GM18519 (cell line): ENCODE results near the gene VDR.

Experiments
- ATAC-seq: cut with Tn5 transposase; IDR thresholded peaks from one replicate; pipeline ENCODE4 v1.9.1; 2021; ENCODE audit warnings: mild to moderate bottlenecking, moderate library complexity; ENCODE audit not compliant: unreplicated experiment, low FRiP score

Gene VDR

GRCh38 chr12:47834199-47834903, 70.4 kb downstream of the VDR start:
- no peak for ATAC-seq

- ATAC-seq = no peak
These were observed 71.2 kb downstream of the VDR start for GRCh38 chr12:47833591-47834012.

GRCh38 chr12:47832263-47832933, 72.4 kb downstream of the VDR start:
- no peak for ATAC-seq

GRCh38 chr12:47829584-47829983, 75.2 kb downstream of the VDR start:
- ATAC-seq = no peak

GRCh38 chr12:47828976-47829482, 75.8 kb downstream of the VDR start:
- ATAC-seq = no peak

- ATAC-seq = no peak
These were observed 76.5 kb downstream of the VDR start for GRCh38 chr12:47828008-47828975.

GRCh38 chr12:47825173-47825639, 79.6 kb downstream of the VDR start:
- no peak for ATAC-seq

- ATAC-seq = no peak
These were observed 80.2 kb downstream of the VDR start for GRCh38 chr12:47824635-47825034.

- ATAC-seq = no peak
These were observed 80.6 kb downstream of the VDR start for GRCh38 chr12:47824198-47824597.

GRCh38 chr12:47823422-47824086, 81.2 kb downstream of the VDR start:
- no peak for ATAC-seq

GRCh38 chr12:47822863-47823262, 81.9 kb downstream of the VDR start:
- ATAC-seq = no peak

- ATAC-seq = no peak
These were observed 82.4 kb downstream of the VDR start for GRCh38 chr12:47822401-47822800.

GRCh38 chr12:47821346-47821706, 83.5 kb downstream of the VDR start:
- ATAC-seq = no peak

- no peak for ATAC-seq
These were observed 84.0 kb downstream of the VDR start for GRCh38 chr12:47820631-47821345.

GRCh38 chr12:47819896-47820630, 84.7 kb downstream of the VDR start, which contains the start of gene HDAC7:
Gene HDAC7 (minus strand): TSS chr12:47819903. CDS start chr12:47819785, 118 bp downstream.
- ATAC-seq = no peak

- ATAC-seq = no peak
These were observed 85.5 kb downstream of the VDR start for GRCh38 chr12:47819138-47819895.

GRCh38 chr12:47818467-47819137, 86.2 kb downstream of the VDR start:
- no peak for ATAC-seq

GRCh38 chr12:47818007-47818376, 86.8 kb downstream of the VDR start:
- ATAC-seq = no peak
